Measurements from ENCODE around the gene GALNT15.
A peak's percentile ranks its signal among the peaks of the same experiment; 100 is the strongest.

GALNT15 gene

DNA sequence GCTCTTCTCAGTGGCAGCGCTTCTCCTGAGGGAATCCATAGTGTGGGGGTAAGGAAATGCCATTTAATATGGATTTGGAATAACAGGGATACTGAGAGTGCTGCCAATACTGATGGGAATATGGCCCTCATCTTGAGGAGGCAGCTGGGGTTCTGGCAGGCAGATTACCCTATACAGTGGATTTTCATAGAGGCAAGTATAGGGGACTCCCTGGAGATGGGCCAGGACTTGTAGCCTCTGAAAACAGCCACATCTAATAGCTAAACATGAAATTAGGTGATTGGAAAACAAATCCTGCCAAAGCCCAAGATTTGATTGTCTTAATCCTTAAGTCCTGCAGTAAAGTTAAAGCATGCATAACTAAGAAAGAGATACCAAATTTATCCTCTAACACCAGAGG lies 59.3 kb downstream of the GALNT15 start:
- Histone ChIP-seq H3K27ac (no peak overlapping the region), H3K36me3 (no peaks in the 10 kb centered on the region), H3K4me3 (no peak overlapping the region), H3K9me3 (no peaks in the 10 kb centered on the region), H3K4me1 (no peaks in the 10 kb centered on the region), H3K27me3 (no peaks in the 10 kb centered on the region)
- TF ChIP-seq, protein P1, sequence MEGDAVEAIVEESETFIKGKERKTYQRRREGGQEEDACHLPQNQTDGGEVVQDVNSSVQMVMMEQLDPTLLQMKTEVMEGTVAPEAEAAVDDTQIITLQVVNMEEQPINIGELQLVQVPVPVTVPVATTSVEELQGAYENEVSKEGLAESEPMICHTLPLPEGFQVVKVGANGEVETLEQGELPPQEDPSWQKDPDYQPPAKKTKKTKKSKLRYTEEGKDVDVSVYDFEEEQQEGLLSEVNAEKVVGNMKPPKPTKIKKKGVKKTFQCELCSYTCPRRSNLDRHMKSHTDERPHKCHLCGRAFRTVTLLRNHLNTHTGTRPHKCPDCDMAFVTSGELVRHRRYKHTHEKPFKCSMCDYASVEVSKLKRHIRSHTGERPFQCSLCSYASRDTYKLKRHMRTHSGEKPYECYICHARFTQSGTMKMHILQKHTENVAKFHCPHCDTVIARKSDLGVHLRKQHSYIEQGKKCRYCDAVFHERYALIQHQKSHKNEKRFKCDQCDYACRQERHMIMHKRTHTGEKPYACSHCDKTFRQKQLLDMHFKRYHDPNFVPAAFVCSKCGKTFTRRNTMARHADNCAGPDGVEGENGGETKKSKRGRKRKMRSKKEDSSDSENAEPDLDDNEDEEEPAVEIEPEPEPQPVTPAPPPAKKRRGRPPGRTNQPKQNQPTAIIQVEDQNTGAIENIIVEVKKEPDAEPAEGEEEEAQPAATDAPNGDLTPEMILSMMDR (IDR thresholded peaks at IDR 0.05), result no peak
- no peak for DNase-seq
- intact Hi-C loops (cut with DNase I; ENCODE audit: low total_unique reads), result no loop called here

DNA sequence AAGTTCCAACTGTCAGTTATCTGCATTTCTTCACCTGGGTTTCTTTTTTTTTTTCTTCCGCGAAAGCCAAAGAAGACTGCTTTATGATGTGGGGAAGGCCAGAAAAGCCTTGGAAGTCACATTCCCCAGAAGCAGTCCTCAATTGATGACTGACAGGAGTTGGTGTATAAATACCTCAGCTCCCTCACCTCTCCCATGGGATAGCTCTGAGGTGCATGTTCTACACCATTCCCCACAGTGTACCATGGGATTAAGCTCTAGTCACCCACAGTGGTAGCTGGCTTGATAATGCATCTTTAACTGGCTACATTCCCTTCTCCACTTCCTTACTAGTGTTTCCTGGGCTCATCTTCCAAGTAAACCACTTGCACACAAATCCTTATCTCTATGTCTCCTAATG lies 59.8 kb downstream of the GALNT15 start:
- TF ChIP-seq, protein P1 (IDR thresholded peaks at IDR 0.05), result no peak
- DNase-seq, result no peak
- intact Hi-C loops (cut with DNase I; ENCODE audit: low total_unique reads), result no loop called here
- H3K36me3 ChIP-seq, result no peaks in the 10 kb centered on the region
- no peaks in the 10 kb centered on the region for H3K4me1 ChIP-seq
- no peaks in the 10 kb centered on the region for H3K9me3 ChIP-seq
- no peak overlapping the region for H3K27ac ChIP-seq
- H3K4me3 ChIP-seq, result no peak overlapping the region
- no peaks in the 10 kb centered on the region for H3K27me3 ChIP-seq

DNA sequence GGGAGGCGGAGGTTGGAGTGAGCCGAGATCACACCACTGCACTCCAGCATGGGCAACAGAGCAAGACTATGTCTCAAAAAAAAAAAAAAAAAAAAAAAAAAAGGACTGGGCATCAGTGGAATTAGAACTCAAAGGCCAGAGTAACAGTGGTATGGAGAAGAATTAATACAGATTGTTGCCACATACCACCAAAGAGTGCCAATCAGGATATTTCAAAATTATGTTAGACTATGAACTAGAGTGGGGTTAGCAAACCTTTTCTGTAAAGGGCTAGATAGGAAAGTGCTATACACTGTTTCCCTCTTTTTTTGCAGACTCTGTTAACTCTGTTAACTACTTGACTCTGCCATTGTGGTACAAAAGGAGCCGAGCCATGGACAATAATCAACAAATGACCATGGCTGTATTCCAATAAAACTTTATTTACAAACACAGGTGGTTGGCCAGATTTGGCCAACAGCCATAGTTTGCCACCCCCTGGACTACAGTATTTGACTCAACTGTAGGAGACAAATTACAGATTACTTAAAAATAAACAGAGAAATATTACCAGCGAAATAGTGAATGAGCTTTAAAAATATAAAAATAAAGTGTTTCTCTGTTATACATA lies 61.7 kb downstream of the GALNT15 start:
- Histone ChIP-seq H3K27me3 (no peaks in the 10 kb centered on the region), H3K4me3 (no peak overlapping the region), H3K27ac (no peak overlapping the region), H3K36me3 (no peaks in the 10 kb centered on the region), H3K9me3 (no peaks in the 10 kb centered on the region), H3K4me1 (no peaks in the 10 kb centered on the region)
- no peak for DNase-seq
- TF ChIP-seq, protein P1 (IDR thresholded peaks at IDR 0.05), result no peak
- intact Hi-C loops (cut with DNase I; ENCODE audit: low total_unique reads), result no loop called here

DNA sequence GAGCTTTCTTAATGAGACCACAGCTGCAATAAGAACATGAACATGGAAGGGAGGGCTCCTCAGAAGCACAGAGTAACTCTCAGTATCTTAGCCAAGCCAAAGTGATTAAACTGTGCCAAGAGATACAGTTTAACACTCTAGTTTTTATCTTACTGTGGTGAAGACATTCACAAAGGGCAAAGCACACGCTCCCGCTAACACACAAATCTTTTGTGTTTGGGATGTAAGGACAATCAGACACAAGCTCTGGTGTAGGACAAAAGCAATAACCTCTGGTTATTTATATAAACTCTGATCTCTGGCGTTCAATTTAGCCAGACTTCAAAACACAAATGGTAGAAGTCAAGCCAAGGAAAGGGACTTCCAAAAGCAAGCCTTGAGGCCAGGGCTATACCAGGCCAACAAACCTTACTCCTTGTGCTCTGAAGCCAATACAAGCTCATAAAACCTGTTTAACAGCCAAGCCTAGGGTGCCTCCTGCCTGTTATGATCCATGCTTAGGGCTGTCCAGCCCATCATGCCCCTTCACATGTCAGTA lies 62.4 kb downstream of the GALNT15 start:
- Histone ChIP-seq H3K9me3 (no peaks in the 10 kb centered on the region), H3K27me3 (no peaks in the 10 kb centered on the region), H3K4me1 (no peaks in the 10 kb centered on the region), H3K36me3 (no peaks in the 10 kb centered on the region), H3K4me3 (no peak overlapping the region), H3K27ac (no peak overlapping the region)
- DNase-seq, result no peak
- TF ChIP-seq, protein P1 (IDR thresholded peaks at IDR 0.05), result no peak
- intact Hi-C loops (cut with DNase I; ENCODE audit: low total_unique reads), result no loop called here

DNA sequence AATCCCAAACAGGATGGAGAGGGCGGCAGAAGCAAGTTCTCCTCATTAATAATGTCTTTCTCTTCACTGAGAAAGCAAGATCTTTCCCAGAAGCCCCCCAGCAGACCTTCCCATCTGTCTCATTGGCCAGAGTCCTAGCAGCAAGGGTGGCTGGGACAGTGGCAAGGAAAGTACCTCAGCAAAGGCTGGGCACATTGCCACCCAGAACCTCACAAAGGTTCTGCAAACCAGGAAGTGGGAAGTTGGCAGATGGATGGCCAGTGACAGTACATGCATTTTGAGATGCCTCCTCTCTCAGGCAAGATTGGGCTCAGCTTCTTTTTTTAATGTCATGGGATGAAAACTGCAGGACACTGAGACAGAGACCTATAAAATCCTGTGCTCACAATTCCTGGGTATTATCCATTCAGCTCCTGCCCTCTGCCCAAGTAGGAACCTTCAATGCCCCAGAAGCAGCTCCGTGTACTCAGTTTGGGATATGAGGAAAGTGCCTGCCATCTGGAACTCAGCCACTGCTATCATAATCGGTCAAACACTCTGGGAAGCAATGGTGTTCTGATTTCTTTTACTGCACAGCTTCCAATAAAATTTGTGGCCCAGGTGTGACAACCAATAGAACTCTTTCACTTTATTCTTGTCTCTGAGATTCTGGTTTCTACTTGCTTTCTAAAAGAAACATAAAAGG lies 64.7 kb downstream of the GALNT15 start:
- H3K9me3 ChIP-seq, result no peaks in the 10 kb centered on the region
- H3K4me1 ChIP-seq, result peaks cover 0 to 6% (median 3%) of the 10 kb centered on the region in 4 donors
- no peak overlapping the region for H3K4me3 ChIP-seq
- no peaks in the 10 kb centered on the region for H3K27me3 ChIP-seq
- peak overlapping the region in 1 of 2 donors; percentile 10 for H3K27ac ChIP-seq
- intact Hi-C loops (cut with DNase I; ENCODE audit: low total_unique reads), result no loop called here
- no peaks in the 10 kb centered on the region for H3K36me3 ChIP-seq
- TF ChIP-seq, protein P1 (IDR thresholded peaks at IDR 0.05), result no peak
- DNase-seq, result no peak
